Loucy (cell line): ENCODE measurements around the gene COBLL1.

ENCODE experiments used
- H2AFZ ChIP-seq: fragments of 200-600 bp; sonication (generic); 2 replicates; pipeline ENCODE4 v1.6.0; 2016; ENCODE audit warnings: antibody characterized with exemption, mild to moderate bottlenecking, low read length, moderate library complexity
- H3F3A ChIP-seq: fragments of 200-600 bp; 2 replicates; pipeline ENCODE4 v1.6.0; 2016; ENCODE audit warnings: antibody characterized with exemption, low read depth, mild to moderate bottlenecking
- H3K27me3 ChIP-seq: fragments of 200-600 bp; sonication (generic); 2 replicates; pipeline ENCODE4 v1.6.1; 2014; ENCODE audit warnings: low read length, mild to moderate bottlenecking; ENCODE audit not compliant: insufficient read depth, poor library complexity, severe bottlenecking
- H3K36me3 ChIP-seq: fragments of 200-600 bp; sonication (generic); 2 replicates; pipeline ENCODE4 v1.6.1; 2016; ENCODE audit warnings: low read length; ENCODE audit not compliant: insufficient read depth
- H3K4me1 ChIP-seq: fragments of 200-600 bp; sonication (generic); 2 replicates; pipeline ENCODE4 v1.5.1; 2014; ENCODE audit warnings: low read length, mild to moderate bottlenecking; ENCODE audit not compliant: insufficient read depth, poor library complexity, severe bottlenecking
- H3K4me2 ChIP-seq: fragments of 200-600 bp; sonication (generic); 2 replicates; pipeline ENCODE4 v1.6.0; 2014; ENCODE audit warnings: antibody characterized with exemption, low read length, low read depth, mild to moderate bottlenecking; ENCODE audit not compliant: poor library complexity, severe bottlenecking
- H3K4me3 ChIP-seq: fragments of 200-600 bp; sonication (generic); 2 replicates; pipeline ENCODE4 v1.5.1; 2014; ENCODE audit warnings: low read length, mild to moderate bottlenecking, mixed read lengths; ENCODE audit not compliant: poor library complexity, severe bottlenecking
- H3K79me2 ChIP-seq: fragments of 200-600 bp; sonication (generic); 2 replicates; pipeline ENCODE4 v1.6.1; 2014; ENCODE audit warnings: low read length; ENCODE audit not compliant: insufficient read depth
- H3K9ac ChIP-seq: fragments of 200-600 bp; sonication (generic); 2 replicates; pipeline ENCODE4 v1.6.0; 2014; ENCODE audit warnings: mild to moderate bottlenecking, low read depth, low read length, moderate library complexity; ENCODE audit not compliant: poor library complexity, severe bottlenecking
- H3K9me2 ChIP-seq: fragments of 200-600 bp; sonication (generic); replicated peaks from 2 replicates; pipeline ENCODE4 v1.6.1; 2016; ENCODE audit warnings: low read depth, low read length, mixed read lengths
- H3K9me3 ChIP-seq: fragments of 200-600 bp; sonication (generic); 2 replicates; pipeline ENCODE4 v1.6.1; 2014; ENCODE audit warnings: mild to moderate bottlenecking, antibody characterized with exemption, low read length, low read depth; ENCODE audit not compliant: insufficient read depth
- H4K20me1 ChIP-seq: fragments of 200-600 bp; sonication (generic); 2 replicates; pipeline ENCODE4 v1.6.0; 2014; ENCODE audit warnings: antibody characterized with exemption, low read length, mild to moderate bottlenecking; ENCODE audit not compliant: insufficient read depth, poor library complexity, severe bottlenecking
- CTCF ChIP-seq: fragments of 200-600 bp; sonication (generic); conservative IDR thresholded peaks from 2 replicates; pipeline ENCODE4 v1.5.1; 2014; ENCODE audit warnings: mild to moderate bottlenecking, antibody characterized with exemption, low read length
- EZH2phosphoT487 ChIP-seq: fragments of 200-600 bp; IDR thresholded peaks from 2 replicates; pipeline ENCODE4 v1.6.1; 2018; ENCODE audit warnings: antibody characterized with exemption, mild to moderate bottlenecking, moderate library complexity, borderline replicate concordance

Gene COBLL1

GRCh38 chr2:164692958-164693357 is 148.7 kb downstream of the COBLL1 start:
- TF ChIP-seq EZH2phosphoT487 (no peak), CTCF (no peak)
- no peaks in the 10 kb centered on the region for H3K9me3 ChIP-seq
- H2AFZ ChIP-seq = no peak overlapping the region
- H3K4me1 ChIP-seq = peaks cover 12% of the 10 kb centered on the region
- no peak overlapping the region for H3K4me3 ChIP-seq
- no peaks in the 10 kb centered on the region for H3K79me2 ChIP-seq
- H3K4me2 ChIP-seq = no peak overlapping the region
- no peaks in the 10 kb centered on the region for H4K20me1 ChIP-seq
- no peaks in the 10 kb centered on the region for H3K27me3 ChIP-seq
- H3F3A ChIP-seq = no peaks in the 10 kb centered on the region
- H3K36me3 ChIP-seq = no peaks in the 10 kb centered on the region
- H3K9me2 ChIP-seq = no peaks in the 10 kb centered on the region
- no peak overlapping the region for H3K9ac ChIP-seq

GRCh38 chr2:164692114-164692513 is 149.5 kb downstream of the COBLL1 start:
- Histone ChIP-seq H3K9me3 (no peaks in the 10 kb centered on the region), H3K4me3 (no peak overlapping the region), H3K79me2 (no peaks in the 10 kb centered on the region), H3K27me3 (no peaks in the 10 kb centered on the region), H4K20me1 (no peaks in the 10 kb centered on the region), H3K4me1 (peaks cover 12% of the 10 kb centered on the region), H3F3A (no peaks in the 10 kb centered on the region), H3K36me3 (no peaks in the 10 kb centered on the region), H2AFZ (no peak overlapping the region), H3K9me2 (no peaks in the 10 kb centered on the region), H3K9ac (no peak overlapping the region), H3K4me2 (no peak overlapping the region)
- TF ChIP-seq CTCF (no peak), EZH2phosphoT487 (no peak)

GRCh38 chr2:164691346-164691887 is 150.2 kb downstream of the COBLL1 start:
- Histone ChIP-seq H3F3A (no peaks in the 10 kb centered on the region), H3K9me3 (no peaks in the 10 kb centered on the region), H3K36me3 (no peaks in the 10 kb centered on the region), H3K4me2 (no peak overlapping the region), H4K20me1 (no peaks in the 10 kb centered on the region), H3K4me3 (no peak overlapping the region), H2AFZ (no peak overlapping the region), H3K27me3 (no peaks in the 10 kb centered on the region), H3K9me2 (no peaks in the 10 kb centered on the region), H3K4me1 (peaks cover 8% of the 10 kb centered on the region), H3K9ac (no peak overlapping the region), H3K79me2 (no peaks in the 10 kb centered on the region)
- TF ChIP-seq EZH2phosphoT487 = no peak
- TF ChIP-seq CTCF = no peak
